Sigmoid colon (tissue), 4 donors: Measurements from ENCODE around the gene ARHGEF28.

Experiments used
- CTCF ChIP-seq, 4 experiments: fragments of 450-650 bp in 3 of 4; fragments of 200-600 bp in 1 of 4; IDR thresholded peaks; one replicate each; pipeline ENCODE4 v1.5.1; 2016 to 2019; ENCODE audit warnings: antibody characterized with exemption in 4 of 4, mild to moderate bottlenecking in 3 of 4, moderate library complexity in 2 of 4
- POLR2AphosphoS5 ChIP-seq, 4 donors: sonication (generic); formaldehyde crosslinking; IDR thresholded peaks; one replicate each; pipeline ENCODE4 v1.6.1; 2017; ENCODE audit warnings: antibody characterized with exemption in 4 of 4

GRCh38 chr5:73733219-73733618 is 107.2 kb downstream of the ARHGEF28 start:
- no peak for TF ChIP-seq CTCF (IDR thresholded peaks at IDR 0.05)
- no peak for TF ChIP-seq POLR2AphosphoS5 (IDR thresholded peaks at IDR 0.05)
